T-helper 1 cell treated with Interleukin-12 subunit alpha and Interleukin-12 subunit beta and Interleukin-4 antibody, amounts not matched to agents 30 ng/mL and 1 ng/mL, for 36 hours (primary cell): ENCODE results near the gene FARP1. TPM values are rescaled to one million over a fixed set of nuclear protein-coding genes. Genes with fewer than 3 reads are reported as not detected.

Experiments used
- intact Hi-C: fragments of 100-400 bp; cut with micrococcal nuclease; formaldehyde crosslinking; loops from one replicate; pipeline ENCODE4 v1.15.1; 2024
- total RNA-seq: library from RNA; stranded (reverse); gene quantifications from 2 replicates; pipeline ENCODE4 v1.2.3, GENCODE V29; 2022

Gene FARP1
- total RNA-seq, 1 donor from 2014 or later: 0.17 TPM

DNA sequence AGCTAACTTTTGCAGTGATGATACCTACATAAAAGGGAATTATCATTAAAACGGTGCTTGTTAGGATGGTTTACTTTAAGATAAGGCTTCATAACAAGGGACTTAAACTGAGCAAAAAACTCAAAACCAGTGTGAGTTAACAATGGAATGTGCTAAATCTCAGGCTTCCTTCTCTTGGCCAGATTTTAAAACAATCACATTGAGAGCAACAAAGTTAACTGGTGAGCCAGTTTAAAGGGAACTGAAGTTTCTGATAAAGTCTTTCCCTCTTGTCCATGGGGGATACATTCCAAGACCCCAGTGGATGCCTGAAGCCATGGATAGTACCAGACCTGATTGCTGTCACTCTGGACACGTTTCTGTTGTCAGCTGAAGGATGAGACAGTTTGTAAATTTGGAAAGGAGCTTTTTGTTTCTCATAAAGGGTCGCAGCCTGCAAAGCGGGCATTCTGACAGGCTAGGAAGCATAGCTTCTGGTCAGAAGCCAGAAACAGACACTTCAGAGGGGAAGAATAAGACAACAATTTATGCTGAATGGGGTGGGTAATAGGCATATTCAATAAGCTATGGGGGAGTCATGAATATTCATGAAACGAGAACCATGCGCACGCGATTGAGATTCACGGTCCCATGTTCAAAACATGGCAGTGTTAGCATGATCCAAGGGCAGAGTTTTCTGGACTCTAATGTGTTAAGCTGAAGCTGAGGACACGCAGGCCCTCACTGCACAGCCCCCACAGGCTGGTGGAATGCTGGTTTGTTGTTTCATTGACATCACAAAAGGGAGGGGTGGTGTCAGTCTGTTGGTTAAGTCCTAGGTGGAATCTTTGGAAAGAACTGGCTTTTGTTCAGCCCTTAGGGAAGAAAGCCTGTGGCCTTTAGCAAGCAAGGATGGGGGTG is 184.7 kb downstream of the FARP1 start:
- intact Hi-C loops: no loop called here

GRCh38 chr13:98328511-98328910 is 185.6 kb downstream of the FARP1 start:
- intact Hi-C loops: no loop called here

- intact Hi-C loops: no loop called here
Observed at GRCh38 chr13:98332222-98332621, 189.3 kb downstream of the FARP1 start.

- intact Hi-C loops: no loop called here
Observed at GRCh38 chr13:98332691-98333090, 189.8 kb downstream of the FARP1 start.

DNA sequence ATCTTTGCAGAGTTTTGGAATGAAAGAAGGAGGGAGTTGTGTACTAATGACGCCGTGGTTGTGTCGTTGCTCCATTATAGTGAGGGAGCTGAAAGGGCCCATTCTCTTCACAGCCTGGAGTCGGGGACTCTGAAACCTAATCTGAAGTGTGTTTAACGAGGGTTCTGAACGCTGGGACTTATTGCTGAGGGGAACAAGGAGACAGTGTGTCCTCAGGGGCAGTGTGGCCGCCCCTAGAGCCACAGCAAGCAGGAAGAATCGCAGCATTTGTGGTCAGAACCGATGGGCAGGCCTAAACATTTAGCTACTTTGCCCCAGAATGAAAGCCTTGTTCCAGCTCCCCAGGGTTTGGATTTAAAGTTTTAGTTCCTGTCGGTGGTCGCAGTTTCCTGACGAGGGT is 190.6 kb downstream of the FARP1 start:
- intact Hi-C loops: no loop called here

- intact Hi-C loops: no loop called here
Observed at GRCh38 chr13:98334620-98335205, 191.8 kb downstream of the FARP1 start.

- intact Hi-C loops: no loop called here
Observed at GRCh38 chr13:98335721-98336120, 192.8 kb downstream of the FARP1 start.

DNA sequence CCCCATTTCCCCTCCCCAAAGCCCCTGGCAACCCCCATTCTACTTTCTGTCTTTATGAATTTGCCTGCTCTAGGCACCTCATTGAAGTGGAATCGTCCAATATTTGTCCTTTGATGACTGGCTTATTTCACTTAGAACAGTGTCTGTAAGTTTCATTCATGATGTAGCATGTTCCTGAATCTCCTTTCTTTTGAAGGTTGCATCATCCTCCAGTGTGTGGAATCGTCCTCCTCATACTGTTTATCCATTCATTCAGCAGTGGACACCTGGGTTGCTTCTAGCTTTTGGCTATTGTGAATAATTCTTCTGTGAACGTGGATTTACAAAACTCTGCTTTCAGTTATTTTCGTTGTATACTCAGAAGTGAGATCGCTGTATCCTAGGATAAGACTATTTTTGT is 195.4 kb downstream of the FARP1 start:
- intact Hi-C loops: no loop called here

GRCh38 chr13:98339684-98340425 is 197.0 kb downstream of the FARP1 start:
- intact Hi-C loops: no loop called here

DNA sequence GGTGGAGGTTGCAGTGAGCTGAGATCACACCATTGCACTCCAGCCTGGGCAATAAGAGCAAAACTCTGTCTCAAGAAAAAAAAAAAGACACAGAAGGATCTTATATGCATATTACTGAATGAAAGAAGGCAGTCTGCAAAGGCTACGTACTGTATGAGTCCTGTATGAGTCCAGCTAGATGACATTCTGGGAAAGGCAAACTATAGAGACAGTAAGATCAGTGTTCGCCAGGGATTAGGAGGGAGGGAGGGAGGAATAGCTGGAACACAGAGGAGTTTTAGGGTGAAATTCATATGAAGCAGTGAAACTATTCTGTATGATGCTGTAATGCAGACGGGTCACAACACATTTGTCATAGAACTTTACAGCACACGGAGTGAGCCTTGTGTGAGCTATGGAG is 200.1 kb downstream of the FARP1 start:
- intact Hi-C loops: no loop called here

GRCh38 chr13:98343461-98343860 is 200.6 kb downstream of the FARP1 start:
- intact Hi-C loops: no loop called here

GRCh38 chr13:98344392-98344791 is 201.5 kb downstream of the FARP1 start:
- intact Hi-C loops: no loop called here

- intact Hi-C loops: loop anchor here (1.0 kb wide), 1 partner anchor 328 kb away; no protein-coding TSS in a partner anchor
Observed at GRCh38 chr13:98345107-98345935, 202.4 kb downstream of the FARP1 start.

- intact Hi-C loops: no loop called here
Observed at GRCh38 chr13:98346904-98347636, 204.2 kb downstream of the FARP1 start.

- intact Hi-C loops: no loop called here
Observed at GRCh38 chr13:98347756-98348155, 204.9 kb downstream of the FARP1 start.

DNA sequence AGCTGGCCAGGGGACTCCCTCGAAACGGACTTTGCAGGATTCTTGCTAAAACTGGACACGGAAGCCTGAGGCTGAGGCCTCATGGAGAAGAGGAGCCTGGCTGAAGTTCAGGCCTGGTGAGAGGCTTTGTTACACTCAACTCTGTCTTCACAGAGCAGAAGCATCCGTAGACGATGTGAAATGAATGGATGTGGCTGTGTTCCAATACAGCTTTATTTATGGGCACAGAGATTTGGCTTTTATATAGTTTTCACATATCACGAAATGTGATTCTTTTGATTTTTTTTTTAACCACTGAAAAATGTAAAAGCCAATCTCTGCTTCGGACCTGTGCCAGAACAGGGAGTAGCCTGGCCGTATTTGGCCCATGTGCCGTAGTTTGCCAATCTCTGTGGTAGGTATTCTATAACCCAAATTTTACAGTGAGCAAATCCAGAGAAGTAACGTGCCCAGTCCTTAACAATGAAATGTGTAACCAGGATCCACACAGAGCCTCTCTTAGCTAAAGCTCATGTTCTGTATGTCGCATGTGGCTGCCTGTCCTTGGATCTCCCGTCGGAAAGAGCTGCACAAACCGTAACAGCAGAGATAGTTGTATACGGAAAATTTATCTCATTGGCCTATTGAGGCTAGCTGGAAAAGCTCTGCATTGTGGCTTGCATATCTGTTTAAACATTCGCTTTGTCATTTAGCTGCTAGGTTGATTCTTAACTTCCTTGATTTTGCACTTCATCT is 205.7 kb downstream of the FARP1 start:
- intact Hi-C loops: no loop called here

- intact Hi-C loops: no loop called here
Observed at GRCh38 chr13:98349731-98350305, 206.9 kb downstream of the FARP1 start.

DNA sequence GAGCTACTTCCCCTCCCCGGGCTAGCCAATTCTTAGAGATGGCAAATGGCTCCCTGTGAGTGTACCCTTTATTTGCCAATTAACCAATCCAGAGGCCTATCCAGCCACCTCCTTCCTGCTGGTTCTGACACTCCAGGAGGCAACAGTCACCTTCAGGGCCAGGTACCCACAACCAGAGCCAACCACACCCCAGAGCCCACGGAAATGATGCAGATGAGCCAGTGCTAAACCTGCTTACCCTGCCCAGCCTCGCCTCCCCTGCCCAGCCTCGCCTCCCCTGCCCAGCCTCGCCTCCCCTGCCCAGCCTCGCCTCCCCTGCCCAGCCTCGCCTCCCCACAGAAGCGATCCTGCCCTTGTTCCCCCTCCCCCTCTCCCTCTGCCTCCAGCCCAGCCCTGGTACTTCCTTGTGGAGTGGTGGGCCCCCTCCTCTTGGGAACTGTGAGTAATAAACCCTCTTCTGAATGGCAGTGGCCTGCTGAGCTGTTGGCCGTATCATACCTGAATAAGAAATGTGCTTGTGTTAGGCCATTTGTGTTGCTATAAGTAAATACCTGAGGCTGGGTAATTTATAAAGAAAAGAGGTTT is 207.9 kb downstream of the FARP1 start:
- intact Hi-C loops: no loop called here

DNA sequence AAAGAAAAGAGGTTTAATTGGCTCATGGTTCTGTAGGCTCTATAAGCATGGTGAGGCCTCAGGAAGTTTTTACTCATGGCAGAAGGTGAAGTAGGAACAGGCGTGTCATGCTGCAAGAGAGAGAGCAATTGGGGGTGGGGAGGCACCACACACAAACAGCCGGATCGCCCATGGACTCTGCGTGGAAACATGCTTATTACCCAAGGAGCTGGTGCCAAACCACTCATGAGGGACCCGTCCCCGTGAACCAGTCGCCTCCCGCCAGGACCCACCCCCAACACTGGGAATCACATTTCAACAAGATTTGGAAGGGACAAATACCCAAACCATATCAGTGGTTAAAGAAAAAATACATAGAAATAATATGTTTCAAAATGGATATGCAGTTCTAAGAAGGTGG is 208.7 kb downstream of the FARP1 start:
- intact Hi-C loops: no loop called here
